Measurements from ENCODE around the gene ZMAT3.
"Not testable (repeated sequence)": the region's sequence is repeated elsewhere in the genome, so short reads cannot be mapped to it uniquely, and the experiment has no call there.

ZMAT3 gene

GRCh38 chr3:179068779-179069530, 2.7 kb downstream of the ZMAT3 start:
- peak in 14 of 56 donors; percentile 0 to 18 (median 5) for DNase-seq

GRCh38 chr3:179067839-179068238, 3.8 kb downstream of the ZMAT3 start:
- no peak for DNase-seq

GRCh38 chr3:179067291-179067690, 4.3 kb downstream of the ZMAT3 start:
- no peak for DNase-seq

- no peak for DNase-seq
Measured at GRCh38 chr3:179063945-179064560, 7.6 kb downstream of the ZMAT3 start.

GRCh38 chr3:179056326-179056725, 15.3 kb downstream of the ZMAT3 start:
- DNase-seq, result no peak

GRCh38 chr3:179054565-179054964, 17.0 kb downstream of the ZMAT3 start:
- not testable (repeated sequence) for DNase-seq

GRCh38 chr3:179046497-179047353, 24.9 kb downstream of the ZMAT3 start:
- no peak for DNase-seq

GRCh38 chr3:179045719-179046402, 25.7 kb downstream of the ZMAT3 start:
- DNase-seq, result no peak

- DNase-seq, result not testable (repeated sequence)
Measured at GRCh38 chr3:179038899-179039251, 32.7 kb downstream of the ZMAT3 start.

- no peak for DNase-seq
Measured at GRCh38 chr3:179038216-179038898, 33.3 kb downstream of the ZMAT3 start.

GRCh38 chr3:179037351-179037750, 34.3 kb downstream of the ZMAT3 start:
- peak in 36 of 56 donors; percentile 4 to 59 (median 23) for DNase-seq

GRCh38 chr3:179036626-179037300, 34.8 kb downstream of the ZMAT3 start:
- no peak for DNase-seq

- no peak for DNase-seq
Measured at GRCh38 chr3:179036226-179036625, 35.4 kb downstream of the ZMAT3 start.

- no peak for DNase-seq
Measured at GRCh38 chr3:179035232-179035631, 36.4 kb downstream of the ZMAT3 start.

- not testable (repeated sequence) for DNase-seq
Measured at GRCh38 chr3:179033304-179033657, 38.3 kb downstream of the ZMAT3 start.

GRCh38 chr3:179032454-179033303, 38.9 kb downstream of the ZMAT3 start:
- not testable (repeated sequence) for DNase-seq

GRCh38 chr3:179029096-179029495, 42.5 kb downstream of the ZMAT3 start:
- DNase-seq, result no peak

- DNase-seq, result no peak
Measured at GRCh38 chr3:179028408-179028807, 43.2 kb downstream of the ZMAT3 start.

- peak in 1 of 56 donors; percentile 4 for DNase-seq
Measured at GRCh38 chr3:179027326-179027900, 44.2 kb downstream of the ZMAT3 start.
